Measurements from ENCODE around the gene SPTBN4.

DNA sequence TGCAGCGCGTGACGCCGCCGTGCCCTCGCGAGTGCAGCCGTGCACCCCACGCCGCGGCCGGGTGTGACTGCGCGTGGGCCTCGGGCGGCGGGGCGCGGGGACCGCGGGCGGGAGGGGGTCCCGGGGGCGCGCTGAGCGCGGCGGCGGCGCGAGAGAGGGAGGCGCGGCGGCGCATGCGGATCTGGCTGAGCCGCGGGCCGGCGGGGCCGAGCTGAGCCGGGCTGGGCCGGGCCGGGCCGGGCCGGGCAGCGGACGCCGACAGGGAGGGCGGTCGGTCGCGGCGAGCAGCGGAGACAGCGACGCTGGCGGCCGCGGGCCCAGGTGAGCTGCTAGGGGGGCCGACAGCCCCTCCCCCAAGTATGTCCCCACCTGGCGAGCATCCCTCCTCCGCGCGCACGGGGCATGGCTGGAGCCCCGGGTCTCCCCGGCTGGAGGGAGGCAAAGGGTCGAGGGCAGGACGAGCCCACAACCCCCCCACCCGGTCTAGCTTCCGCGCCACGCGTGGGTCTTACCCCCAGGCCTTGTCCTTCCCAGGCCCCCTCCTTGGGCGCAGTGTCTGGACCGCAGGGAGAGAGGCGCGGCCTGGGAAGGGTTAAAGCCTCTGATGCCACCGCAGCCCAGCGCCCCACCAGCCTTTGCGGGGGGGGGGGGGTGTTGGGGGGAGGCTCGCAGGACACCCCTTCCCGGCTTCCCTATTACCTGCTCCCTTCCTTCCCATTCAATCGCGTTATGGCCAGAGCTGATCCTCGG lies at the start of gene SPTBN4:
- TF ChIP-seq CREB1 (IDR thresholded peaks at IDR 0.05; ENCODE audit: low read depth) (no peak), TAF1 (IDR thresholded peaks at IDR 0.05; ENCODE audit: low read depth) (no peak), REST (IDR thresholded peaks at IDR 0.05; ENCODE audit: low read depth) (no peak), FOXM1 (IDR thresholded peaks at IDR 0.05; ENCODE audit: borderline replicate concordance, low read depth) (no peak), RAD21 (IDR thresholded peaks at IDR 0.05; ENCODE audit: low read depth) (no peak), ZBTB7A (IDR thresholded peaks at IDR 0.05; ENCODE audit: low read depth) (no peak), CEBPB (IDR thresholded peaks at IDR 0.05) (no peak), EGR1 (IDR thresholded peaks at IDR 0.05) (no peak), EP300 (IDR thresholded peaks at IDR 0.05; ENCODE audit: borderline replicate concordance) (no peak), USF1 (IDR thresholded peaks at IDR 0.05) (no peak), YY1 (IDR thresholded peaks at IDR 0.05; ENCODE audit: low read depth) (no peak)
- TF ChIP-seq, protein P1, sequence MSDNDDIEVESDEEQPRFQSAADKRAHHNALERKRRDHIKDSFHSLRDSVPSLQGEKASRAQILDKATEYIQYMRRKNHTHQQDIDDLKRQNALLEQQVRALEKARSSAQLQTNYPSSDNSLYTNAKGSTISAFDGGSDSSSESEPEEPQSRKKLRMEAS (IDR thresholded peaks at IDR 0.05): no peak

Data from Ishikawa (cell line).